ENCODE data around the gene SLAMF8.

SLAMF8 gene

DNA sequence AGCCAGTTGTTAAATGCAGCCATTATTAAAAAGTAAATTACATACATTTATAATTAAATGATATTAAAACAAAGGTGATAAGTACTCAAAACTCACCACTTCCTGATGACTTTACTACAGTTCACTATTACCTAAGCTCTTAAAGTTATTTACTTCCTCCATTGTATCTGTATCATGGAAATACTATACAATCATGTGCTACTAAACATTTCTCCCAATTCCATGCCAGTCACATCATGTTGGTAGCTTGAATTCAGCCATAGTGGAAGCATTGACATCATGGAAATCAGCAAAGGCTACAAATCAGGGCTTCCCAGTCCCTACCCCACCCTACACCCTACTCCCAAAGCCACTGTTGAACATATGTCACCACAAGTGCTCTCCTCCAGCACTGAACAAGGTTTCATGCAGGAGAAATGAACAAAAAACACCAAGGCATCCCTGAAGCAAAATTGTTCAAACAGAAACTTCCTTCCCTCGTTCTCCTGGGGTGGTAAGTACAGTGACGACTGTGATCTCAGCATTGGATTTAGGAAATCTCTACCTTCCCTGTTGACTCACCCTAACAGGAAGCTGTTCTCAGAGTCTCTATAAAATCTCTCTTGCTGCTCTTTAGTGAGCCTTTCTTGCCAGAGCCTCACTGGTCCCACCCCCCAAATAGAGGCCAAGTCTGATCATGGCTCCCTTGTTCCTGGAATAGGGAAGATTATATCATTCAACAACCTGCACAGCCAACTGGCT is 23.1 kb downstream of the SLAMF8 start:
- DNase-seq (ENCODE audit: low spot score) = no peak

DNA sequence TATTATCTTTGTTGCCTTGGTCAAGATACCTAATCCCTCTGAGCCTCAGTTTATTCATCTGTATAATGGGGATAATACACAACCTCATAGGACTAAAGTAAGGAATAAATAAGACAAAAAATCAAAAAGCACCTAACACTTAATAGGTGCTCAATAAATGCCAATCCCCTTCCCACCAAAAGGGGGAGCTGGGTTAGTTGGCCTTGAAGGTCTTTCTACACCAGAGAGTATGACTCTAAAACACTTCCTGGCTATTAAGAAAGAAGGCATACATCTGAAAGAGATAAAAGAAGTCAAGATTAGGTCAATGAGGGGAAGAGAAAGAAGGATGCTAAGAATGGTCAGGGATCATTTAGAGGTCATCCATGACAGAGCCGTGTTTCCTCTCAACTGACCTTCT is 24.7 kb downstream of the SLAMF8 start:
- peak; percentile 17 for DNase-seq (ENCODE audit: low spot score)

DNA sequence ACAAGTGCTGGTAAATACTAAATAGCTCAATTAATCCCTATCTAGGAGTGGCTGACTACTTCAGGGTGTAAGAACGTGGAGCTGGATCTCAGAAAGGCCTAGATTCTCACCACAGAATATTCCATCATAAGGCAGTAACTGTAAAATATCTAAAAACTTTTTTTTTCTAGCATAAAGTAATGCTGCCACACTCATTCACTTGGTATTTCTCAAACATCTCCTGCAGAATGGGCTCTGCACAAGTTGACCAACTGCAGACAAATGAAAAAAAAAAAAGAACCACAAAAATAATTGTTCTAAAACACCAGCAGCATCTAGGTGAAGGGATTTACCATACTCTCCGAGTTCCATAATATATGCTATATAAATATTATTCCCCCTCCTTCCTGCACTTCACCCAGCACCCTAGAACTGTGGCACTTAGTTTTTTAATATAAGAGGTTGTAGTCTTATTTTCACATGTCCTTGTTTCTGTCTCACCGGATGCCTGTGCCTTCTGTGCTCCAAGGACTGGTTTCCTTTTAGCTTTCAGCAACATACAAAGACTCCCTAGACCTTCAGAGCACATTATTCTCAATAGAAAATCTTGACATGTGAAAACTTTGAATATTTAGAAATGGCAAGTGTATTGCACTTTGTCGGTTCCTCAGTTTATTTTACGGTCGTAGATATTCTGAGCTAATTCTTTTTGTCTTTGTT is 26.9 kb downstream of the SLAMF8 start:
- DNase-seq (ENCODE audit: low spot score) = no peak

GRCh38 chr1:159854116-159854692 is 27.5 kb downstream of the SLAMF8 start:
- no peak for DNase-seq (ENCODE audit: low spot score)

DNA sequence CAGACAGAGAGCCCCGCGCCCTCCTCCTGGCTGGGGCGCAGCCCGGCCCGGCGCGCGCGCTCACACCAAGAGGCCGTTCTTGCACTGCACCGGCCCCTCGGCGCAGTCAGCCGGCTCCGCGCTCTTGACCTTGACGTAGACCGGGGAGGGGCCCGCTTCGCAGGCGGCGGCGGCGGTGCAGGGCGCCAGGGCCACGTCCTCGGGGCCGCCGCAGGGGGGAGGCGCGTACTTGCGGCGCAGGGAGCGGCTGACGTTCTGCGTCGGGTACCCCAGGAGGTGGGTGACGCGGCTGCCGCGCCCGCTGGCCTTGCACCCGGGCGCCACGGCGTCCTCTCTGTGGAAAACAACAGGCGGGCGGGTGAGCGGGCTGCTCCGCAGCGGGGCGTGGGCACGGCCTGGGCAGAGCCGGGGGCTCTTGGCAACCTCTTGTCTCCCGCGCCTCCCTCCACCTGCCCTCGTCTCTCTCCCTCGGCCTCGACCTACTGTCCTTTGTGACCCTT is 28.1 kb downstream of the SLAMF8 start:
- DNase-seq (ENCODE audit: low spot score) = peak; percentile 81

- DNase-seq (ENCODE audit: low spot score) = no peak
Observed at GRCh38 chr1:159855709-159856108, 29.0 kb downstream of the SLAMF8 start.

DNA sequence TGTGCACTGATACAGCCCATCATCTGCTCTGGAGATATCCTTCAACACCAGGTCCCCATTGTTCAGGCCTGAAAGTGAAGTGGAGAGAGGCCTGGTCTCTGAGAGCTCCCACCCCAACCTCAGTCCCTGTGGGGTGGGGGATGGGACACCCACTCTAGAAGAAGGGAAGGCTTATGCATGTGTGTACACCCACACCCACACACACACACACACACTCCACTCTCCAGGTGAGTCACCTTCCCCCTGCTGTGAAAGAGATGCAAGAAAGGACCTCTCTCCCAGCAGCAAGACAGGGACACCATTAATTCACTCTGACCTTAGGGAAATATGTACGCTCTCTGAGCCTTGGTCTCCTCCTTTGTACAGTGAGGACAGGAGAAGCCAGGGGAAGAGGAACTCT is 29.9 kb downstream of the SLAMF8 start:
- DNase-seq (ENCODE audit: low spot score) = no peak

DNA sequence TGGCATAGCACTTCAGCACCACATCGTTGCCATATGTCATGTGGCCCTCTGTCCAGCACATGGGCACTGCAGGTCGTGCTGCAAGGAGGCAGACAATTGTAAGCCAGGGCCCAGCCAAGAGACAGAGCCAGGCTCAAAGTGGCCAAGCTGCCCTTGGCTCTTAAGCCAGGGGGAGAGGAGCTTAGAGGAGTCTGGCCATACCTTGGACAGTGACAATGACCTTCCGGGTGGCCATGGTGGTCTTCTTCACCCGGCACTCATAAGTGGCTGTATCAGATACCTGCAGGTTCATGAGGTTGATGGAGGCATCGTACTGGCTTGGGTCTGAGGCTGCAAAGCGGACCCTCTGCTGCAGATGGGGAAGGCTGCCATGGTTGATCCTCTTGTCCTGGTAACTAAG is 31.2 kb downstream of the SLAMF8 start:
- DNase-seq (ENCODE audit: low spot score) = no peak

- no peak for DNase-seq (ENCODE audit: low spot score)
Observed at GRCh38 chr1:159859767-159860322, 33.2 kb downstream of the SLAMF8 start.

GRCh38 chr1:159860456-159860855 is 33.8 kb downstream of the SLAMF8 start:
- no peak for DNase-seq (ENCODE audit: low spot score)

- DNase-seq (ENCODE audit: low spot score) = no peak
Observed at GRCh38 chr1:159861218-159861617, 34.5 kb downstream of the SLAMF8 start.

DNA sequence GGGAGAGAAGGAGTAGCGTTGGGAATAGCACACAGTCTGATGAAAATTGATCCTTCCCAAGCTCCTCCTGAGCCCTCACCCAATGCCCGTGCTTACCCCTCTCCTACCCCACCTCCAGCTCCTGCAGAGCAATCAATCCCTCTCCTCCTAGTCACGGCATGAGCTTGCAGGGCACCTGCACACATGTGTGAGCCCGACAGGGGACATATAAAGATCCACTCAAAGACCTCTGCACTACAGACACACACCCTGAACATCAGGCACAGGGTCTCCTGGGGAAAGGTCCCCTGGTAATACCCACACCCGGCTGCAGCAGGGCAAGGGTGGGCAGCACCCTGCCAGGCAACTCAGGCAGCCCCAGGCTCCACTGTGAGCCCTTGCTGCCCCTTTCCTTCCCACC is 35.4 kb downstream of the SLAMF8 start:
- no peak for DNase-seq (ENCODE audit: low spot score)

DNA sequence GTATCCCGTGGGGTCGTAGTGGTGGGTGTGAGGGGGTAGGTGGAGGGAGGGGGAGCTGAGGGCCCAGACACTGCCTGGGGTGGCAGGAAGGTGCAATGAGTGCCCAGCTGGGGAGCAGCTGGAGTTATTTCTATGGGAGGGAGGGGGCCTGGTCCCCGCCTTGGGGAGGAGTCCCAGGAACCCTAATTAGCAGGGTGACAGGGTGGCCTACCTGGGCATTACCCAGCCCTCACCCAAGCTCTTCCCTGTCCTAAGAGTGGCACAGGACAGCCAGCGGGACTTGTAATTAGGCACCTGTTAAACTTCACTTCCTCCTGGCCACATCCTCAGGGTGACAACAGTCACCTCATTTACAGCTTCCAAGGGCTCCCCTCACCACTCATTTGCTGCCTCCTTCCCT is 35.9 kb downstream of the SLAMF8 start, which contains the start of gene VSIG8:
VSIG8 (minus strand) TSS at position 101 of the 400 bp plus-strand sequence. CDS start 136 bp downstream, outside the sequence.
- no peak for DNase-seq (ENCODE audit: low spot score)

DNA sequence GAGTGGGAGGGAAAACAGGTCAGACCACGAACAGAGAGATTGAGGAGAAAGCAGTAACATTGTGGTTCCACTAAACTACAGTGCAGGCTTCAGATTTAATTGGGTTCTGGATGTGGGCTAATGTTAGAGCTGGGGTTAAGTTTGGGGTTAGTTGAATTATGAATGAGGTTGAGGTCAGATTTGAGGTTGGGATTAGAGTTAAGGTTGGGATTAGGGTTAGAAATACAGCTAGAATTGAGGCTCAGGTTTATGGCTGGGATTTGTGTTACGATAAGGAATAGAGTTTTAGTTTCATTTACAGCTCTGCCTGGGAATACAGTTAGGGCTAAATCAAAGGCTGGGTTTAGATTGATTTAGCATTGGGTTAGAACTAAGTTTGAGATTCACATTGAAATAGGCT is 37.6 kb downstream of the SLAMF8 start:
- no peak for DNase-seq (ENCODE audit: low spot score)

DNA sequence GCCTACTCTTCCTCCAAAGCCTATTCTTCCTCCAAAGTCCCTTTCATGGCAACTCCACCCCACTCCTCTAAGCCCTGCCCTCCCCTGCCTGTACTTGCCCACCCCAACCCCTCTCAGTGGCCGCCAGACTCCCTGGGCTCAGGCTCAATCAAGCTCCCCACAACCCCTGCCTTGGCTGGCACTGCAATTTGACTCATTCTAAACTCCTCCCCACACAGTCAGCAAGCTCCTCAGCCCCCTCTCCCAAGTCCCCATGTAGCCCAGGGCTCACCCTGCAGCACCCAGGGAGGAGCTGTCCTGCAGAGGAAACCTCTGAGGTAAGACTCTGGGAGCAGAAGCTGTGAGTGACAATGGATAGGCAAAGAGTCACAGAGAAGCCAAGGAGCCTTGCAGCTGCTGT is 39.4 kb downstream of the SLAMF8 start:
- DNase-seq (ENCODE audit: low spot score) = no peak

DNA sequence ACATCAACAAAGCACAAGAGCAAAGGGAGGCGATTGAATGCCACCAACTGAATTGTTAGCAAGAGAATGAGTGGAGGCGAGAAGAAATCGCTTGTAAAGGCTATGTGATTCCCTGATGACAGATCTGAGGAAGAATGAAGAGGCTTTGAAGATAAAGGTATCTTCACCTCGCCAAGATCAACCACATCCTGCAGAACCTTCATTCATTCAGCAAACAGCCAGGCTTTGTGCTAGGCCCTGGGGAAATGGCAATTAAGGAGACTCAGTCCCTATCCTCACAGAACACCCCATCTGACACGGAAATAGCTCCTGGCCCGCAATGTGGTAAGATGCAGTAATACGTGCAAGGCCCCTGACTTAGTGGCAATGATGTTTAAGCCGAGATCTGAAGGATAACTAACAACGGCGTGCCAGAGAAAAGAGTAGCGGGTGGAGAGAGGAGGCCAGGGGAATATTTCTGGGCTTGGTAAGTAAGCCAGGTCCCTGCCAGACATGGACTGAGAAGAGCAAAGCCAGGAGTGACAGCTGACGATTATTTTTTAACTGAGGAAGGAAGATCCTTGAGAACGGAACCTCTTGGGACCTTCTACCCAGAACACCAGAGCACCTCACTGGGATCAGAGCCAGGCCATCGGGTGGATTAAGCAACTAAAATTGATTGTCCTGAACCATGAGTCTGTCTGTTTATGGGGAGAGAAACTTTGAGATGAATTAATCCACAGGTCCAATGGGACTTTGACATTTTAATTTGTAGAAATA is 40.4 kb downstream of the SLAMF8 start:
- no peak for DNase-seq (ENCODE audit: low spot score)

DNA sequence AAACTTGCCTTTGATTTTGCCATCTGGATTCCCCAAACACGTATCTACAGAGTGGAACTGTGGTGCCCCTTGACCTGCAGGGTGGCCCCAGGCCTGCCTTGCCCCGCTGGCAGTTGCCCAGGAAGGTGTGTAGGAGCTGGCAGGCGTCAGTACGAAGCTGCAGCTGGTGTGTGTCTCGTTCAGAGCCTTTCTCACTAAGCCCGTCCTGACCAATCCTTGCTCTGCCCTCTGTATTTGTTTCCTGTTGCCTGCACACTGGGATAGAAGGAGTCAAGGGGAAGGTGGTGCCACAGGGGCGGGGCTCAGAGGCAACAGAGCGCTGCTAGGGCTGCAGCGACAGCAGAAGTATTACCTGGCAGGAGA is 41.0 kb downstream of the SLAMF8 start:
- no peak for DNase-seq (ENCODE audit: low spot score)

DNA sequence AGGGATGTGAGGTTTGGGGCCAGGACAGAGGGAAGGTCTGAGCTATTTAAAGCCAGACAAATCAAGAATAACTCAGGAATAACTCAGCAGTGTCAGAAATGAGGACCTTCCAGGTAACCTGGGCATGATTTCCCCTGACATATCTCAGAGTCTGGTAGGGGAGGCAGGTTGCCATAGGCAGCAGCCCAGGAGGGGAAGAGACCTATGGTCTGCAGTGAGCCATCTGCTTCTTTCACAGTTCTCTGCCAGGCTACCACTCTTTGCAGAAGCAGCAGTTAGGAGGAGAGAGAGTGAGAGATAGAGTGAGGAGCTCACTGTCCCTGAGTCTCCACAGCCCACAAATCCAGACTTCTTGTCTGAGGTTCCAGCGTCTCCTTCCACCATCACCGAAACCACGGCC is 42.1 kb downstream of the SLAMF8 start:
- no peak for DNase-seq (ENCODE audit: low spot score)

DNA sequence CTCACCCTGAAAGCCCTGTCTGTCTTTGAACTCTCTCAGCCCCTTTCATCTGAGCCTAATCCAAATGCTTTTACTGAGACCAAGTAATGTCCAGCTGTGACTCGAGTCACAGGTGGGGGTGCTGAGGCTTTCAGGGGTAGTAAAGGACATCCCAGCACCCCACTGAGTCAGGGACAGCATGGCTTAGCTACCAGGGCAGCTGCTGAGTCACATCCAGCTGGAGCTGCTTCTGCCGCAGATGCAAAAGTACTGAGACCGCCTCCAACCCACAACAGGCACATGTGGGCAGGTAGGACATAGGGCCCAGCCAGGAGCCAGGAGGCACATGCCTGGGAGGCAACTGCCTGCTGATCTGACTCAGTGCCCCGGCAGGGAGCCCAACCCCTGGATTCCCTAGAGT is 42.5 kb downstream of the SLAMF8 start:
- no peak for DNase-seq (ENCODE audit: low spot score)

DNA sequence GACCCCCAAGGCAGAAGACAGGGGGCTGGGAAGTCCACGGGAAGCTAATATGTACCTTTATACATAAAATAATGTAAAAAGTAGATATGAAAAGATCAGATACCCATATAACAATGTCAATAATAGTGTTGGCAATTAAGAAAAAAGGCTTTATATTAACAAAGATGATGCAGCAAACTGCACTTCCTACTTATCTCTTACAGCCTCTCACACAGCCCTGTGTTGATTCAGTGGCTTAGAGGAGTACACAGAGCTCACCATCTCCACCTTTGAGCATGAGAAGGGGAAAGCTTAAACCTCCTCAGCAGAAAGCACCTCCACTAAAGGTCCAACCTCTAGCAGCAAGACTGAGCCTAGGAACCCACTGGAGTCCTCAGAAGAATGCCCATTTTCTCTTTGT is 42.9 kb downstream of the SLAMF8 start:
- DNase-seq (ENCODE audit: low spot score) = no peak

GRCh38 chr1:159870704-159871103 is 44.0 kb downstream of the SLAMF8 start:
- no peak for DNase-seq (ENCODE audit: low spot score)

- DNase-seq (ENCODE audit: low spot score) = no peak
Observed at GRCh38 chr1:159872891-159873290, 46.2 kb downstream of the SLAMF8 start.
